GM21737 (cell line): Measurements from ENCODE around the gene HMGCL.

Source experiments
- ATAC-seq: cut with Tn5 transposase; IDR thresholded peaks from one replicate; pipeline ENCODE4 v1.9.1; 2021; ENCODE audit warnings: mild to moderate bottlenecking, moderate library complexity; ENCODE audit not compliant: unreplicated experiment

The HMGCL gene

DNA sequence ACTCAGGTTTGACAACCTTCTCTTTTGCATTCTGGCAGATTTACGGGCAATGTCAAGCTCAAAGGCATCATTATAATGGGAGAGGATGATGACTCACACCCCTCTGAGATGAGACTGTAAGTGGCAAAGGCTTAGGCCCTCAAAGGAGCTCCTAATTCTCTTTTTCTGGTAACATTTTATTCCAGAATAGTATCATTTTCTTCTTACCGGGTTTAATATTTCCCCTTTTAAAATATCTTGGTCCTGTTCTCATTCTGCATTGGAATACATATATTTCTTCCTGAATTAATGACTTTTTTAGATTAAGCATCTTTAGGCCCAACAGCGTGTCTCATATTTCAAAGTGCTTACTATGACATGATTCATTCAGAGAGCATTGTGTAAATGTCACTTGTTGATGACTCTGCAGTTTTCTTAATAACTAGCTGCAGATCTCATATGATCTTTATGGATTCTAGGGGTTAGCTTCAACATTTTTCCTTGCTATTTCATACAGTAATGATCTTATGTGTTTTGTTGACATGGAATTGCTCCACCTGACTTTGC lies 45.3 kb downstream of the HMGCL start:
- ATAC-seq: no peak

DNA sequence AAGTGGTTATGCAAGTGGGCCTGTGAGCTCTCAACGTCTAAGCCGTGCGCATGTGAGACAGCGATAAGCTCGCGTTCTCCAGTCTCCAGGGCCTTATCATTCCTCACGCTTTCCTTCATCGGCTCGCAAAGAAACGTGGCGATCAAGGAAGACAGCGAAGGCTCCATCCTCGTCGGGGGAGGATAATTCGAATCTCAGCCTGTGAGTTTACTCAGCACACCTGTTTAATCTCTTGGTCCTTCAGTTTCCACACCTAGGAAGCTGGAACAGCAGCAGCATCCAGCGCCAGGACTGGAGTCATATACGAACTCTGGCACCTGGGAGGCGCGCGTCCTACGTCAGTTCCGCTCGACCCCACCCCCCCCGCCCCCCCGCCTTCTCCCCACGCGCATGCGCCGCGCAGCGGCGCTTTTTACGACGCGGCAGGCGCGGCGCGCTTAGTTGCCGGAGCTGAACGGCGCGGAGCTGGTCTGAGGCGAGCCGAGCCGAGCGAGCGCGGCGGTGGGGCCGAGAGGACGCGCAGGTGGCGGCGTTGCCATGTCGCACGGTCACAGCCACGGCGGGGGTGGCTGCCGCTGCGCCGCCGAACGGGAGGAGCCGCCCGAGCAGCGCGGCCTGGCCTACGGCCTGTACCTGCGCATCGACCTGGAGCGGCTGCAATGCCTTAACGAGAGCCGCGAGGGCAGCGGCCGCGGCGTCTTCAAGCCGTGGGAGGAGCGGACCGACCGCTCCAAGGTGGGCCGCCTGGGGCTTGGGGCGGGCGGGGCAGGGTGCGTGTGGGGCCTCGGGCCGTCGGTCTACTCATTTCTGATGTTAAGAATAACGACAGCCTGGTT lies 47.0 kb downstream of the HMGCL start, which contains the start of gene PITHD1:
TSS of gene PITHD1 (plus strand) at position 440 of the 836 bp plus-strand sequence. CDS start at position 538, 98 bp downstream.
- ATAC-seq: peak; percentile 67

DNA sequence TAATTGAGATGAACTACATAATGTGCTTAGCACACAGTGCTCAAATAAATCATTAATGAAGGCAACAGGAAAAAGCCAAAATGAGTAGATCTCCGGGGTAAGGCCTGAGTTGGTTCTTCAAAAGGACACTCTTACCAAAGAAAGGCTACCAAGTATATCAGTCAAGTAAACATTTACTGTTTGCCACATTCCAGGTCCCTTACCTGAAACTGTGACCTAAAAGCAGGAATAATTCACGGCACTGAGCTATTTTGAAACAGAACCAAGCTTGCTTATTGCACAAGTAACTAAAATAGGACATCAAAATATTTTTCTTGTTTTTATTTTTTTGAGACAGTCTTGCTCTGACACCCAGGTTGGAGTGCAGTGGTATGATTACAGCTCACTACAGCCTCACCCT lies 49.0 kb downstream of the HMGCL start:
- ATAC-seq: no peak

DNA sequence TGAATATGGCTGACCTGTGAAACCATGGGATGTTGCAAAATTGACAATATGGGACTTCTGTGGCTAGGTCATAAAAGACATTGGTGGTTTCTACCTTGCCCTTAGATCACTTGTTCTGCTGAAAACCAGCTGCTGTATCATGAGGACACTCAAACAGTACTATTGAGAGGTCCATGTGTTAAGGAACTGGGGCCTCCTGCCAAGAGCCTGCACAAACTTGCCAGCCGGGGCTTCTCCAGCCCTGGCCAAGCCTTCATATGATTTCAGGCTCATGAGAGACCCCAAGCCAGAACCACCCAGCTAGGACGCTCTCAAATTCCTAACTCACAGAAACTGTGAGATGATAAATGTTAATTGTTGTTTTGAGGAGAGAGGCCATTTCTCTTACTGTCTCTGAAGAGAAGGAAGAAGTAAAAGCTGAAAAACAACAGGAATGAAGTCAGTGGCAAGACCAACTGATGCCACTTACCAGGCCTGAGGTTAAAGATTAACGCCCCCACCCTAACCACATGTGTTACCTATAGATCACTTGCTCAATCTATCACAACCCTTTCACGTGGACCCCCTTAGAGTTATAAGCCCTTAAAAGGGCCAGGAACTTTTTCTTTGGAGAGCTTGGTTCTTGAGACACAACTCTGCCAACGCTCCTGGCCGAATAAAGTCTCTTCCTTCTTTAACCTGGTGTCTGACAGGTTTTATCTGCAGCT lies 50.9 kb downstream of the HMGCL start:
- no peak for ATAC-seq

DNA sequence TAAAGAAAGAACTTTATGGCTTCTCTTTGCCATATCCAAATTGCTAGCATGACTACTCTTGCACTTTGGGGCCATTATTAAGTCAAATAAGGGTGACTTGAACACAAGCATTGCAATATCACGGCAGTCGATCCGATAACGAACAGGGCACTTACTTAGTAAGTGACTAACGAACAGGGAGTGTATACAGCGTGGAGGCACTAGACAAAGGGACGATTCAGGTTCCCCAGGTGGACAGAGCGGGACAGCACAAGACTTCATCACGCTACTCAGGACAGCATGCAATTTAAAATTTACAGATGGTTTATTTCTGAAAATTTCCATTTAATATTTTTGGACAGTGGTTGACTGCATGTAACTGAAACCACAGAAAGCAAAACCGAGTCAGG lies 52.4 kb downstream of the HMGCL start:
- ATAC-seq: no peak

DNA sequence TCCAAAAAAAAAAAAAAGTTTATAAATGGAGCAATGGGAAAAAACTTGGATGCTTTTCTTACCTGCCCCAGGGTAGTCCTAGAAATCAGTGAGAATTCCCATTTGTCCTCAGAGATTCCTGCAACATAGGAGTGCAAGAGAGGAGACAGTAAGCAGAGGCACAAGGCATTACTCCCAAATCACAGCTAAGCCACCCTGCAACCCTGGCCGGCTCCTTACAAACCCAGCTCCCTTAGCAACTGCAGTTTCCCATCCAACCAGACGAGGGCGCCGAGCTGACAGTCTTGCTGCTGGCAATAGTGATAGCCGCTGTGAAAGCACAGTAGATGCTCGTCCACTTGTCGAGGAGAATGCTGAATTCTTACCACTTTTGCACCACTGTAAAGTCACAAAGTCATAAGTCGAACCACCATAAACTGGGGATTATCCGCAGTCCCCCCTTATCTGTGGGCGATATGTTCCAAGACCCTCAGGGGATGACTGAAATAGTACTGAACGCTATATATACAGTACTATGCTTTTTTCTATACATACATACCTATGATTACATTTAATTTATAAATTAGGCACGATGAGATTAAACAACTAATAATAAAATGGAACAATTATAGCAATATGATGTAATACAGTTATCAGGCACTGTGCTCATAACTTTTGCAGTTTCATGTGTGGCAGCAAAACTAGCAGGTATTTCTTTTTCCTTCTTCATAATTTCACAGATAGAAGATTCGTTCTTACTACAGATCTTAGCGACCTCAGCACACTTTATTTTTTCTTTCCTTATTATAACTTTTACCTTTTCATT lies 53.0 kb downstream of the HMGCL start:
- no peak for ATAC-seq

DNA sequence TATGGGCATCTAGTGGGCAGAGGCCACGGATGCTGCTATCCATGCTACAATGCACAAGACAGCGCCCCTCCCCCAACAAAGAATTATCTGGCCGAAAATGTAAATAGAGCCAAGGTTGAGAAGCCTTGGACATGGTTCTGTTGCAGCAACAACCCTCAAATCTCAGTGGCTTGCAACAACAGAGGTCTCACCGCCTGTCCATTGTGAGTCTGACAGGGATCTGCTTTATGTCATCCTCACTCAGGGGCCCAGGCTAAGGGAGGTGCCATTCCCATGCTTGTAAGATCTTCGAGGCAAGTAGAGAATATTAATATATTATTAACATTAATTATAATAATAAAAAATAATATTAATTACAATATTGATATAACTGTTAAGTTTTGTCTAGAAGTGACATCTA lies 56.5 kb downstream of the HMGCL start:
- ATAC-seq: no peak

DNA sequence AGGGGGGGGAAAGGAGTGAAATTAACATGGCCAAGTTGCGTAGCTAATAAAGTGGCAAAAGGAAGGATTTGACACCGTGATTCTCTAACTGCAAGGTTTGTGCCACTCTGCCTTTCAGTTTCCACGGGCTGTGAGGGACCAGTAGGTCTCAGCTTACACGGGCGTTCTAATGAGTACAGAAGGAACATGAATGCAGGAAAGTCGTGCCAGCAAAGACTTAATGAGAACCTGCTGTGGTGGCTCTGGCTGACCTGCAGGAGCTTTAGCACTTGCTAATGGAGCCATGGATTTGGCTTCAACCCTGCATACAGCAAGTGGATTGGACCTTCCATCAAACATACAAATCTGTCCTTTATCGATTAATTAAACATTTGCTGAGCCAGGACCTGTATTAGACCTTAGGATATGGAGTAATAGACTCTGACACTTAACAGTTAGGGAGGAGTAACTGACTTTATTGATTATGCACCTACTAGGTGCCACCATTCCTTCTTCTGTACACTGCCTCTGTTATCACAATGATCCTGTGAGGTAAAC lies 62.1 kb downstream of the HMGCL start:
- no peak for ATAC-seq

DNA sequence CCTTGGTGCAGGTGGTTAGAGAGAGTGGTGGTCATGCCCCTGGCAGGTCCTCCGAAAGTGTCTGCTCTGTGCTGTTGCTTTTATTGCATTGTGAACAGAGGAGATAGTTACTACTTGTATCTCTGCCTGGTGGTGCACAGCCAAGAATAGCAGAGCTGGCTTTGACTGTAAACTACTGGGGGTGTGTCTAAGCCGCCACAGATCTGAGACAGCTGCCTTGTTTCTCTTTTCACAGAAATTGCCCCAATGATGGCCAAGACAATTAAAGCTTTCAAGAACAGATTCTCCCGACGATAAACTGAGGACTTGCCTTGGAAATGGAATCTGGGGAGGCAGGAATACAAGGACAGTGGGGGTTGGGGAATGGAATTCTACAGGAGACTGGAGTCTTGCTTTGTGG lies 66.0 kb downstream of the HMGCL start:
- no peak for ATAC-seq

DNA sequence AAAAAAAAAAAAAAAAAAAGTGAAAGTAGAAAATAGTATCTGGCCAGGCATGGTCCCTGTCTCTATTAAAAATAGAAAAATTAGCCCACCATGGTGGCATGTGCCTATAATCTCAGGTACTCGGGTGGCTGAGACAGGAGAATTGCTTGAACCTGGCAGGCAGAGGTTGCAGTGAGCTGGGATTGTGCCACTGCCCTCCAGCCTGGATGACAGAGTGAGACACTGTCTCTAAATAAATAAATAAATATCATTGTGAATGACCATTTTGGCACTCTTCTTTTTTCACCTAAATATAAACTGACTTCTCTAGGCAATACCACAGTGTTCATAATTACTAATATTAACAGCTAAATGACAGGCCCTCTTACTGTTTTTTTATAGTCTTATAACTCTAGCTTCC lies 67.4 kb downstream of the HMGCL start:
- ATAC-seq: no peak

DNA sequence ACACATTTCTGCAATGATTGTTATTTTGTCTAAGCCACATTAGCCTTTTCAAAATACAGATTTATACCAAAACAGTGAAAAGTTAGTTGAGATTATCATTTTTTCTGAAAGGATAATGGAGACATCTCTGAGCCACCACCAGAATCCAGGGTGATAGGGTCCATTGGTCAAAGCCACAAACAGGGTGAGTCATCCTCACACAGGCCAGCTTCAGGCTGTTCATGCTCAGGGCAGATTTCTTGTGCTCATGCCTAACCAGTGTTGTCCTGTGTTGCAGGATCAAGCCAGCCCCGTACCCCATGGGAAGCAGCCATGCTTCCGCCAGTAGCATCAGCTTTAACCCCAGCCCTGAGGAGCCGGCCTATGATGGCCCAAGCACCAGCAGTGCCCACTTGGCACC lies 68.6 kb downstream of the HMGCL start:
- no peak for ATAC-seq

DNA sequence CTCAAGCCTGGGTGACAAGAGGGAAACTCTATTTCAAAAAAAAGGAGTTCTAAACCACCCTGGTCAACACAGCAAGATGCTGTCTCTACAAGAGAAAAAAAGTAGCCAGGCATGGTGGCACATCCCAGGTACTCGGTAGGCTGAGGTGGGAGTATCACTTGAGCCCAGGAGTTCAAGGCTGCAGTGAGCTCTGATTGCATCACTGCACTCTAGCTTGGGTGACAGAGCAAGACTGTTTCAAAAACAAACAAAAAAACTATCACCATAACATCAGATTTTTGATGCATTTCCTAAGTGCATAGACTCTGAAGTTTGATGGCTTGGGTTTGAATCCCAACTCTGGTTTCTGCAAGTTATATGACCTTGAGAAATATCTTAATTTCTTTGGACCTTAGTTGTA lies 72.3 kb downstream of the HMGCL start:
- ATAC-seq: no peak
